C4-2B (cell line): ENCODE data around the gene ARRB1.

Source experiments
- CTCF ChIP-seq: fragments of 450-650 bp; conservative IDR thresholded peaks from 2 replicates; pipeline ENCODE4 v1.5.1; 2017; ENCODE audit warnings: mild to moderate bottlenecking
- ZFX ChIP-seq: fragments of 450-650 bp; IDR thresholded peaks from 2 replicates; pipeline ENCODE4 v1.6.1; 2017

GRCh38 chr11:75346912-75347647 is 4.4 kb downstream of the ARRB1 start:
- TF ChIP-seq CTCF (no peak), ZFX (no peak)
